NT2/D1 (cell line): ENCODE measurements around the gene CPZ.
"Not testable (repeated sequence)": the region's sequence is repeated elsewhere in the genome, so short reads cannot be mapped to it uniquely, and the experiment has no call there.

ENCODE experiments used
- DNase-seq: peaks from one replicate; pipeline ENCODE4 v3.0.0-alpha.2; 2011; ENCODE audit warnings: low read depth, low spot score
- H3K27me3 ChIP-seq: 2 replicates; pipeline ENCODE4 v1.6.0; 2011; ENCODE audit warnings: mild to moderate bottlenecking; ENCODE audit not compliant: insufficient read length, insufficient read depth
- H3K36me3 ChIP-seq: 2 replicates; pipeline ENCODE4 v1.6.1; 2011; ENCODE audit warnings: mild to moderate bottlenecking, low read length, mixed read lengths; ENCODE audit not compliant: insufficient read depth, insufficient read length
- H3K4me1 ChIP-seq: 2 replicates; pipeline ENCODE4 v1.5.1; 2011; ENCODE audit not compliant: insufficient read depth, insufficient read length
- H3K4me3 ChIP-seq: 2 replicates; pipeline ENCODE4 v1.5.1; 2011; ENCODE audit warnings: low read depth; ENCODE audit not compliant: insufficient read length
- H3K9ac ChIP-seq: 2 replicates; pipeline ENCODE4 v1.6.0; 2011; ENCODE audit warnings: low read depth; ENCODE audit not compliant: insufficient read length
- H3K9me3 ChIP-seq: 2 replicates; pipeline ENCODE4 v1.5.1; 2011; ENCODE audit warnings: mild to moderate bottlenecking, low read length; ENCODE audit not compliant: insufficient read depth
- SUZ12 ChIP-seq: IDR thresholded peaks from 2 replicates; pipeline ENCODE4 v1.6.1; 2011; ENCODE audit not compliant: insufficient read length, insufficient read depth; ENCODE audit errors: extremely low read depth
- YY1 ChIP-seq: IDR thresholded peaks from 2 replicates; pipeline ENCODE4 v1.6.1; 2011; ENCODE audit not compliant: insufficient read length, insufficient read depth
- ZNF274 ChIP-seq: IDR thresholded peaks from 2 replicates; pipeline ENCODE4 v1.6.1; 2011; ENCODE audit warnings: mild to moderate bottlenecking, low read depth, low read length

The CPZ gene

GRCh38 chr4:8570201-8570600 lies 22.4 kb upstream of the CPZ start:
- Histone ChIP-seq H3K4me3 (no peak overlapping the region), H3K9ac (no peak overlapping the region), H3K4me1 (peaks cover 5% of the 10 kb centered on the region), H3K36me3 (no peaks in the 10 kb centered on the region), H3K27me3 (no peaks in the 10 kb centered on the region), H3K9me3 (no peaks in the 10 kb centered on the region)
- DNase-seq, result no peak
- no peak for TF ChIP-seq YY1
- TF ChIP-seq SUZ12, result no peak
- no peak for TF ChIP-seq ZNF274

GRCh38 chr4:8571702-8572685 lies 20.6 kb upstream of the CPZ start:
- H3K4me1 ChIP-seq, result peaks cover 10% of the 10 kb centered on the region
- peaks cover 2% of the 10 kb centered on the region for H3K27me3 ChIP-seq
- H3K9ac ChIP-seq, result no peak overlapping the region
- H3K36me3 ChIP-seq, result no peaks in the 10 kb centered on the region
- no peaks in the 10 kb centered on the region for H3K9me3 ChIP-seq
- no peak overlapping the region for H3K4me3 ChIP-seq
- DNase-seq, result no peak
- TF ChIP-seq YY1, result no peak
- TF ChIP-seq ZNF274, result no peak
- TF ChIP-seq SUZ12, result no peak

GRCh38 chr4:8573266-8573665 lies 19.3 kb upstream of the CPZ start:
- H3K9me3 ChIP-seq, result no peaks in the 10 kb centered on the region
- no peaks in the 10 kb centered on the region for H3K36me3 ChIP-seq
- no peak for DNase-seq
- no peak overlapping the region for H3K9ac ChIP-seq
- H3K4me3 ChIP-seq, result no peak overlapping the region
- peaks cover 13% of the 10 kb centered on the region for H3K27me3 ChIP-seq
- TF ChIP-seq YY1, result no peak
- H3K4me1 ChIP-seq, result peaks cover 14% of the 10 kb centered on the region

DNA sequence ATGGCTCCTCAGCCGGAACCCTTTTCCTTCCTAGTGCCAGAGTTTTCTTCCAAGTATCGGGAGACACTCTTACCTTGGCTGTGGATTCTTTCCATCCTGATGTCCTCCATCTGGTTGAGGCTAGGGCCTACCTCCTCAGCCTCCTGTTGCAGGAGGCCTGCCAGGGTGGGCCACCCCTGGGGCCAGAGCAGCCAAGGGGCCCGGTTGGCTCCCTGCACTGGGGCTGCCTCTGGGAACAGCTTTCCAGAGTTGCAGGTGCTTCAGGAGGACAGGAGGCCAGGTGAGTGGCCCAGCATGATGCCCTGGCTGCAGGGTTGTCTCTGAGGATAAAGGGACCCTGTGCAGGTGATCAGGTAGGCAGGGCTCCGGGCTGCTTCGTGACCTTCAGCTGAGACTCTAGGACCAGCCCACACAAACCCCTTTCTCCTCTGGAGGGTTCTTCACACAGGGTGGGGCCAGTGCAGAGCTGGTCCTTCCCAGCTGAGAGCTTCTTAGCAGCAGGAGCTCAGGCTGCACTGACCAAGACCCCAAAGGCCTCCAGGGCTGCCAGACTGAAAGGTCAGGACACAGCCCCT lies 17.7 kb upstream of the CPZ start:
- TF ChIP-seq SUZ12, result no peak
- TF ChIP-seq ZNF274, result no peak
- TF ChIP-seq YY1, result no peak
- H3K9me3 ChIP-seq, result no peaks in the 10 kb centered on the region
- no peaks in the 10 kb centered on the region for H3K36me3 ChIP-seq
- H3K4me1 ChIP-seq, result peaks cover 17% of the 10 kb centered on the region
- no peak for DNase-seq
- H3K27me3 ChIP-seq, result peaks cover 27% of the 10 kb centered on the region
- H3K4me3 ChIP-seq, result no peak overlapping the region
- H3K9ac ChIP-seq, result no peak overlapping the region

- H3K9me3 ChIP-seq, result no peaks in the 10 kb centered on the region
- H3K4me3 ChIP-seq, result no peak overlapping the region
- H3K27me3 ChIP-seq, result peaks cover 27% of the 10 kb centered on the region
- DNase-seq, result no peak
- H3K9ac ChIP-seq, result no peak overlapping the region
- TF ChIP-seq SUZ12, result no peak
- no peak for TF ChIP-seq ZNF274
- TF ChIP-seq YY1, result no peak
- peaks cover 19% of the 10 kb centered on the region for H3K4me1 ChIP-seq
- H3K36me3 ChIP-seq, result no peaks in the 10 kb centered on the region
Observed at GRCh38 chr4:8575457-8575856, 17.1 kb upstream of the CPZ start.

- H3K27me3 ChIP-seq, result peaks cover 36% of the 10 kb centered on the region
- DNase-seq, result not testable (repeated sequence)
Observed at GRCh38 chr4:8576591-8576990, 16.0 kb upstream of the CPZ start.

DNA sequence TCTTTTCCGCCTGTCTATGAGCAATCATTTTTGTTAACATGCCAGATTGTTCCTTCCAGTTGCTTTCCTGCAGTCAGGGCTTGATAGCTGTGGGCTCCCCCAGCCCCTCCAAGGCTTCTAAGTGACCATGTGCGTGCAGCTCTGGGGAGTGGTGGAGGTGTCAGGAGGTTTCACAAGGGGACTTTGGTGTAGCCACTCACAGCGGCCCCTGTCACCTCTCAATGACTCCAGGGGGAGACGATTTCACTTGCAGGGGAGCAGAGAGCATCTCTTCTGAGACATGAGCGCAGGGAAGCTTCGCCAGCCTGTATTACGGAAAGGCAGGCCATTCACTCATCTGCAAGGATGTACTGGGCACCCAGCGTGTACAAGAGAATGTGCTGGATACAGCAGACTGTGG lies 15.5 kb upstream of the CPZ start:
- no peak for DNase-seq
- no peak overlapping the region for H3K9ac ChIP-seq
- H3K36me3 ChIP-seq, result no peaks in the 10 kb centered on the region
- H3K9me3 ChIP-seq, result no peaks in the 10 kb centered on the region
- TF ChIP-seq YY1, result no peak
- TF ChIP-seq SUZ12, result no peak
- no peak for TF ChIP-seq ZNF274
- H3K4me1 ChIP-seq, result peaks cover 29% of the 10 kb centered on the region
- no peak overlapping the region for H3K4me3 ChIP-seq
- H3K27me3 ChIP-seq, result peaks cover 41% of the 10 kb centered on the region

More at GRCh38 chr4:8576591-8576990, 16.0 kb upstream of the CPZ start:
- not testable (repeated sequence) for H3K36me3 ChIP-seq, H3K4me3 ChIP-seq, H3K9me3 ChIP-seq, H3K9ac ChIP-seq
- H3K4me1 ChIP-seq, result peaks cover 27% of the 10 kb centered on the region

- H3K36me3 ChIP-seq, result no peaks in the 10 kb centered on the region
- no peak for DNase-seq
- TF ChIP-seq SUZ12 (no peak), YY1 (no peak), ZNF274 (no peak)
- no peaks in the 10 kb centered on the region for H3K9me3 ChIP-seq
- H3K9ac ChIP-seq, result no peak overlapping the region
- H3K4me3 ChIP-seq, result no peak overlapping the region
- H3K27me3 ChIP-seq, result peaks cover 48% of the 10 kb centered on the region
- H3K4me1 ChIP-seq, result peaks cover 29% of the 10 kb centered on the region
Observed at GRCh38 chr4:8577972-8578371, 14.6 kb upstream of the CPZ start.
